Measurements from ENCODE around the gene CD274. TPM values are rescaled to one million over a fixed set of nuclear protein-coding genes. Genes with fewer than 3 reads are reported as not detected.
"Not testable (repeated sequence)": the region's sequence is repeated elsewhere in the genome, so short reads cannot be mapped to it uniquely, and the experiment has no call there.

The CD274 gene
- total and polyA plus RNA-seq, 9 donors: 0.57 to 6.7 (median 1.5) TPM

- intact Hi-C loops (cut with DNase I): loop anchor here in 2 of 4 donors (10.0 kb wide), 3 partner anchors 61 to 151 kb away; partner anchors contain the start of gene PDCD1LG2 (in 1 of the 2)
Measured at GRCh38 chr9:5453673-5454072, 3.3 kb downstream of the CD274 start.

GRCh38 chr9:5455181-5455580 lies 4.8 kb downstream of the CD274 start:
- no peaks in the 10 kb centered on the region for H3K27me3 ChIP-seq
- no peak overlapping the region for H3K27ac ChIP-seq
- WGBS, 3 donors: 50 to 60% (median 55%) methylated on average over 2 of the region's 2 CpGs
- intact Hi-C loops (cut with DNase I): loop anchor here in 3 of 4 donors (5.0 to 10.0 kb wide), 4 partner anchors 60 to 150 kb away; partner anchors contain the start of gene PDCD1LG2 (in 1 of the 3)
- DNase-seq: no peak
- H3K36me3 ChIP-seq: no peaks in the 10 kb centered on the region
- no peak overlapping the region for H3K4me3 ChIP-seq
- no peak for TF ChIP-seq EP300 (IDR thresholded peaks at IDR 0.05)
- no peak for TF ChIP-seq CTCF (IDR thresholded peaks at IDR 0.05)
- no peak for TF ChIP-seq POLR2A (IDR thresholded peaks at IDR 0.05)
- H3K4me1 ChIP-seq (ENCODE audit: insufficient read depth): no peaks in the 10 kb centered on the region
- no peaks in the 10 kb centered on the region for H3K9me3 ChIP-seq

More at GRCh38 chr9:5453673-5454072, 3.3 kb downstream of the CD274 start:
- H3K4me3 ChIP-seq: no peak overlapping the region
- H3K9me3 ChIP-seq: no peaks in the 10 kb centered on the region
- no peaks in the 10 kb centered on the region for H3K4me1 ChIP-seq (ENCODE audit: insufficient read depth)
- 38 to 55% (median 42%) methylated on average over 2 of the region's 2 CpGs for WGBS, 3 donors
- H3K27ac ChIP-seq: no peak overlapping the region
- no peaks in the 10 kb centered on the region for H3K27me3 ChIP-seq
- H3K36me3 ChIP-seq: no peaks in the 10 kb centered on the region
- no peak for TF ChIP-seq EP300 (IDR thresholded peaks at IDR 0.05)
- no peak for TF ChIP-seq CTCF (IDR thresholded peaks at IDR 0.05)
- no peak for TF ChIP-seq POLR2A (IDR thresholded peaks at IDR 0.05)
- no peak for DNase-seq

GRCh38 chr9:5459289-5459829 lies 9.0 kb downstream of the CD274 start:
- intact Hi-C loops (cut with DNase I): loop anchor here in 3 of 4 donors (5.0 to 10.0 kb wide), 4 partner anchors 55 to 145 kb away; partner anchors contain the start of gene PDCD1LG2 (in 1 of the 3)
- H3K9me3 ChIP-seq: no peaks in the 10 kb centered on the region
- H3K27ac ChIP-seq: no peak overlapping the region
- no peak for DNase-seq
- no peaks in the 10 kb centered on the region for H3K4me1 ChIP-seq (ENCODE audit: insufficient read depth)
- H3K36me3 ChIP-seq: no peaks in the 10 kb centered on the region
- WGBS, 3 donors: 80 to 82% (median 81%) methylated on average over 4 of the region's 4 CpGs
- TF ChIP-seq POLR2A (IDR thresholded peaks at IDR 0.05) (no peak), CTCF (IDR thresholded peaks at IDR 0.05) (no peak), EP300 (IDR thresholded peaks at IDR 0.05) (no peak)
- no peaks in the 10 kb centered on the region for H3K27me3 ChIP-seq
- no peak overlapping the region for H3K4me3 ChIP-seq

- Histone ChIP-seq H3K4me1 (ENCODE audit: insufficient read depth) (no peaks in the 10 kb centered on the region), H3K27ac (no peak overlapping the region), H3K4me3 (no peak overlapping the region), H3K36me3 (no peaks in the 10 kb centered on the region), H3K27me3 (no peaks in the 10 kb centered on the region), H3K9me3 (no peaks in the 10 kb centered on the region)
- WGBS, 3 donors: 85 to 93% (median 89%) methylated on average over 1 of the region's 1 CpG
- no peak for DNase-seq
- TF ChIP-seq EP300 (IDR thresholded peaks at IDR 0.05): no peak
- intact Hi-C loops (cut with DNase I): no loop called here
Measured at GRCh38 chr9:5460157-5460556, 9.8 kb downstream of the CD274 start.

- 95 to 98% (median 98%) methylated on average over 4 of the region's 4 CpGs for WGBS, 3 donors
- H3K9me3 ChIP-seq; H3K27ac ChIP-seq; H3K4me1 ChIP-seq (ENCODE audit: insufficient read depth); DNase-seq; H3K27me3 ChIP-seq; intact Hi-C loops (cut with DNase I); H3K4me3 ChIP-seq; H3K36me3 ChIP-seq: not testable (repeated sequence)
Measured at GRCh38 chr9:5464831-5465330, 14.5 kb downstream of the CD274 start.
